ENCODE results near the gene NIT1.

Gene NIT1

DNA sequence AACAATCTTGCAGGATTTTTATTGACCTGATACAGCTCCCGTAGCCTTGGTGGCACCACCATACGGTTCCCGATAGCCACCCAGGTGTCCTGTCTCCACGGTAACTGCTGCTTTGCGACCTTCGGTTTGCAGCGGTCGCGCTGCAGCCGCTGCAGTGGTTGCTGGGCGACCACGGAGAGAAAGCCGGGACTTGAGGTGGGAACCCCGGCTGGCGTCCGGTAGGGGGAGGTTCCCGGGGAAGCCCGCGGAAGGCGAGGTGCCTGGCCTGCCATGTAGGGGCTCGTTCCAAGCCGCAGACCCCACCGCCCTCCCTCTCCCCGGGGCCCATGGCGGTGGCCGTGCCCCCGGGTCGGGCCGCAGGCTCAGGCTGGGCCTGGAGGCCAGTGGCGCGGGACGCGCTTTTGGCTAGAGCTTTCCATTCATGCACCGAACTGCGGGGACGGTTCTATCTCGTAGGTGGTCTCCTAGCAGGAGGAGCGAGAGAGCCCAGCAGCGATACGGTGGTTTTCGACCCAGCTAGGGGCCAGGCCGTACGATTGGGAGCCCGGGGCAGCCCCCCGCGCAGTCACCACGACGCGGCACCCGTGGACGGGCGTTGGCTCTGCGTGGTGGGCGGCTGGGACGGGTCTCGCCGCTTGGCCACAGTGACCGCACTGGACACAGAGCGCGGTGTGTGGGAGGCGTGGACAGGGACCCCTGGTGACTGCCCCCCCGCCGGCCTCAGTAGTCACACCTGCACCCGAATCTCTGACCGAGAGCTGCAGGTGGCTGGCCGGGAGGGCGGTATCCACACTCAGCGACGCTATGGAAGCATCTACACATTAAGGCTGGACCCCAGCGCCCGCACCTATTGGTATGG lies 19.5 kb upstream of the NIT1 start, which contains the start of gene KLHDC9:
Gene KLHDC9, plus strand, starts transcription at position 152 of the 859 bp plus-strand sequence. Its CDS starts 175 bp downstream, at position 327.
- TF ChIP-seq, protein P1, sequence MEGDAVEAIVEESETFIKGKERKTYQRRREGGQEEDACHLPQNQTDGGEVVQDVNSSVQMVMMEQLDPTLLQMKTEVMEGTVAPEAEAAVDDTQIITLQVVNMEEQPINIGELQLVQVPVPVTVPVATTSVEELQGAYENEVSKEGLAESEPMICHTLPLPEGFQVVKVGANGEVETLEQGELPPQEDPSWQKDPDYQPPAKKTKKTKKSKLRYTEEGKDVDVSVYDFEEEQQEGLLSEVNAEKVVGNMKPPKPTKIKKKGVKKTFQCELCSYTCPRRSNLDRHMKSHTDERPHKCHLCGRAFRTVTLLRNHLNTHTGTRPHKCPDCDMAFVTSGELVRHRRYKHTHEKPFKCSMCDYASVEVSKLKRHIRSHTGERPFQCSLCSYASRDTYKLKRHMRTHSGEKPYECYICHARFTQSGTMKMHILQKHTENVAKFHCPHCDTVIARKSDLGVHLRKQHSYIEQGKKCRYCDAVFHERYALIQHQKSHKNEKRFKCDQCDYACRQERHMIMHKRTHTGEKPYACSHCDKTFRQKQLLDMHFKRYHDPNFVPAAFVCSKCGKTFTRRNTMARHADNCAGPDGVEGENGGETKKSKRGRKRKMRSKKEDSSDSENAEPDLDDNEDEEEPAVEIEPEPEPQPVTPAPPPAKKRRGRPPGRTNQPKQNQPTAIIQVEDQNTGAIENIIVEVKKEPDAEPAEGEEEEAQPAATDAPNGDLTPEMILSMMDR (IDR thresholded peaks at IDR 0.05; ENCODE audit: low read depth, low read length, missing control alignments), result no peak
- DNase-seq (ENCODE audit: extremely low read depth, low read depth), result no peak
- H3K4me3 ChIP-seq (replicated peaks; ENCODE audit: low read depth, low read length), result peak within 1 kb of the TSS; percentile 49

DNA sequence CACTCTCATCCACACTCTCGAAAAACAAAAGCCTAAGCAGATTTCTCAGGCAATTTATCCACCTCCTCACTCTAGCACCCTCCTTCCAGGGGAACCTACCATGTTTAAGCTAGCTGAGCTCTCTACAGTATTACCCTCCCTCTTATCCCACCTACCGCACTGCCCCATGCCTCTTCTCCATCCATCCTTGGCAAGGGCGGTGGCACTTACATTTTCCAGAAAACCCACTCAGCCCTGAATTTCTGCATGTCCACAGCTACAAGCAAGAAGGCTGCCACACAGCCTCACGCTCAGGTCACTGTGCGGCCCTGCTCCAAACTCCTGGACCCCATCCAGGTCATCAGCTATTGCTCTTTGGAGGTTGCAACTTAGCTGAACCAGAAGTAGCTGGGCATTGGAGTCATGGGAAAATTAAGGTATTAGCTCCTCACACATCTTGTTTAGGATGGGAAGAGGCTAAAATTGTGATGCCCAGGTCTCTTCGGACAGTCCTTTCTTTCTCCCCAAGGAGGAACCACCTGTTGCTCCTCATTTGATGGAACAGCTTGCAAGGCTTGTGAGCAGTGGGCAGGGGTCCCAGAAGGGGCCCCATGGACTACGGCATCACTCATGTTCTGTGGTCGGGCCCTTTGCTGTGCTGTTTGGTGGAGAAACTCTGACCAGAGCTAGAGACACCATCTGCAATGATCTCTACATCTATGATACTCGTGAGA lies 18.7 kb upstream of the NIT1 start:
- TF ChIP-seq, protein P1 (IDR thresholded peaks at IDR 0.05; ENCODE audit: low read depth, low read length, missing control alignments), result no peak
- peak overlapping the region; percentile 49 for H3K4me3 ChIP-seq (replicated peaks; ENCODE audit: low read depth, low read length)
- DNase-seq (ENCODE audit: extremely low read depth, low read depth), result no peak

DNA sequence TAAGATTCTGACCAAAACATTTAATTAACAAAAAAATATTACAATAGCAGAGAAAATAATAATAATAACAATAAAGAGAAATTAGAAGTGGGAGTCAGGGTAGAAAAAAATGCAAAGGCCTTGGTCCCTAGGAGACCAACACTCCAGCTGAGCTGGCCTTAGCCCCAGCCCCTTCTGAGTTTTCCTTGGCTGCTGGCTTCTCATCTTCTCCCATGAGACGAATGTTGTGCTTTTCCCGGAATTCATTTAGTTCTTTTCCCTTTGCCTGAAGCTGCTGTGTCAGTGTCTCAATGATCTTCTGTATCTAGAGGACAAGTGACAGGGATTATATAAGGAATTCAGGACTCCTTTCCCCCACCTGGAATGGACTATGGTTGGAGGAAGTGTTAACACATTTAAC lies 17.3 kb upstream of the NIT1 start:
- TF ChIP-seq, protein P1 (IDR thresholded peaks at IDR 0.05; ENCODE audit: low read depth, low read length, missing control alignments), result no peak
- no peak for DNase-seq (ENCODE audit: extremely low read depth, low read depth)

DNA sequence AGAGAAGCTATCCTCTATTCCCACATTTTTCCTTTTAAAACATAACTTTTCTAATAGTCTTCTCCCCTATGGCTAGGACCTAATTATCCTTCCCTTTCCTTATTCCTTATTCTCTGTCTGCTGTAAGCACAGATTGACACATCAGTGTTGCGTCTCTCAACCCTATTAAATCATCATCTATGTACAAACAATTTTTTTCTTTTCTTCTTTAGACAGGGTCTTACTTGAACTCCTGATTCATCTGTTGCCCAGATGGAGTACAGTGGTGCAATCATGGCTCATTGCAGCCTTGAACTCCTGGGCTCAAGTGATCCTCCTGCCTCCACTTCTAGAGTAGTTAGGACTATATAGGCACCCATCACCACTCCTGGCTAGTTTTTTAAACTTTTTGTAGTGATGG lies 11.5 kb upstream of the NIT1 start:
- no peak overlapping the region for H3K4me3 ChIP-seq (replicated peaks; ENCODE audit: low read depth, low read length)
- DNase-seq (ENCODE audit: extremely low read depth, low read depth), result no peak
- TF ChIP-seq, protein P1 (IDR thresholded peaks at IDR 0.05; ENCODE audit: low read depth, low read length, missing control alignments), result no peak

More for the DNA sequence above, 17.3 kb upstream of the NIT1 start:
- H3K4me3 ChIP-seq (replicated peaks; ENCODE audit: low read depth, low read length), result no peak overlapping the region

DNA sequence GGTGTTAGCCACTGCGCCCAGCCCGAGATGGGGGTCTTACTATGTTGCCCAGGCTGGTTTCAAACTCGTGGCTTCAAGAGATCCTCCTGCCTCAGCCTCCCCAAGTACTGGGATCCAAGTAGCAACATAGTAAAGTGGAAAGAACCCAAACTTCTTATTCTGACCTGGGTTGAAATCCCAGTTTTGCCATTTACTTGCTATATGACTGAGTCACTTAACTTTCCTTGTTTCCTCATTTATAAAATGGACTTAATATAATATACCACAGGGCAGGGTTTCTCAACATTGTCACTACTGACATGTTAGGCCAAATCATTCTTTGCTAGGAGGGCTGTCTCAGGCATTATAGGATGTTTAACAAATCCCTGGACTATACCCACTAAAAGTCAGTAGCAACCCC lies 6.8 kb upstream of the NIT1 start:
- H3K4me3 ChIP-seq (replicated peaks; ENCODE audit: low read depth, low read length), result no peak overlapping the region
- TF ChIP-seq, protein P1 (IDR thresholded peaks at IDR 0.05; ENCODE audit: low read depth, low read length, missing control alignments), result no peak
- DNase-seq (ENCODE audit: extremely low read depth, low read depth), result no peak

DNA sequence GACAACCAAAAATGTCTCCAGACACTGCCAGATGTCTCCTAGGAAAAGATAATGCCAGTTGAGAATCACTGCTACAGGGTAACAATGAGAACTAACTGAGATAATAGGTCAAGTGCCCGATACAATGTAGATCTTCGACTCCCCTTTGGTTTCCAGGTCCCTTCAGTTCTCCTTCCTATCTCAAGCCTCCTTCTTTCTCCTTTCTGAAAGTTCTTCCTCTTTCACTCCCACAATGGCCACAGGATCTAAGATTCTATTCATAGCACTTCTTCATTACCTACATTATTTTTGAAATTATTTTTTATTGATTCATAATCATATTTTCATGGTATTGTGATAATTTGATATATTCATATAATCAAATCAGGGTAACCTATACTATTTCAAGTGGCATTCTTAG lies 6.4 kb upstream of the NIT1 start:
- TF ChIP-seq, protein P1 (IDR thresholded peaks at IDR 0.05; ENCODE audit: low read depth, low read length, missing control alignments), result no peak
- no peak for DNase-seq (ENCODE audit: extremely low read depth, low read depth)
- H3K4me3 ChIP-seq (replicated peaks; ENCODE audit: low read depth, low read length), result no peak overlapping the region

All from HFF-Myc (cell line).